ENCODE results near the gene SLC41A3.

DNA sequence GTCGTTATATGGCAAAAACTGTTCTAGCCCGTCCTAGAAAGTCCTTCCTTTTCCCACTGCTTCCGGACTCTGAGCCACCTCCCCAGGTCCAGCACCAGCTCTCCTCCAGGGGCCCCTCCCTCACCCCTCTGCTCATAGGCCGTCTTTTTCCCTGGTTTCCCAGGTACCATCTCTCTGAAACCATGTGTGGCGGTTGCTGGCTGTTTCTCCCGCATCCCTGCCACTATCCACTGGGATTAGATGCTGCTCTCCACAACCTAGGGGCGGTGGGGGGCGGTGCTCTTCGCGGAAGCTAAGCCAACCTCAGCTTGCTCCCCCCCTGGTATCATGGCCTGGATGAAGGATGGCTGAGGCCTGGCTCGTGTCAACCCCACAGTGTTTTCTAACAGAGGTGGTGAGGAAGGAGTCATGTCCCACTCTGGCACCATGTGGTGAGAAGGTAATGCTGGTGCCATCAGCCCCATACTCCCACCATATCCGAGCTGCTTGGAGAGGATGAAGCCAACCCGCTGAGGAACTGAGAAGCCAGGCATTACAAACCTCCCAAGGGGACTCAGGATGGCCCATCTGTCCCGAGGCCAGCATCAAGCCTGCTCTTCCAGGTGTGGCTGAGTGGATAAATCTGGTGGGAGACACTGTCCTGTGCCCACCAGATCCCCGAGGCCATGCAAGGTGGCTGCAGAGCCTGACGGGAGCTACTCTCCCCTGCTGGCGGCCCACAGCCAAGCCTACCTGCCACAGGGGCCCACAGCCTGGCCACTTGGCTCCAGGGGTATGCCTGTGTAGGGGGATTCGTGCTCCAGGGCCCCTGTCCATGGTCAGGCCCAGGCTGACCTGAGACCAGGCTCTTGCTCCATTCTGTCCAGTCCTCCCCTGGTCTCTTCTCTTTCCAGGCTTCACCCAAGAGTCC lies 27.9 kb upstream of the SLC41A3 start:
- TF ChIP-seq, protein P1, sequence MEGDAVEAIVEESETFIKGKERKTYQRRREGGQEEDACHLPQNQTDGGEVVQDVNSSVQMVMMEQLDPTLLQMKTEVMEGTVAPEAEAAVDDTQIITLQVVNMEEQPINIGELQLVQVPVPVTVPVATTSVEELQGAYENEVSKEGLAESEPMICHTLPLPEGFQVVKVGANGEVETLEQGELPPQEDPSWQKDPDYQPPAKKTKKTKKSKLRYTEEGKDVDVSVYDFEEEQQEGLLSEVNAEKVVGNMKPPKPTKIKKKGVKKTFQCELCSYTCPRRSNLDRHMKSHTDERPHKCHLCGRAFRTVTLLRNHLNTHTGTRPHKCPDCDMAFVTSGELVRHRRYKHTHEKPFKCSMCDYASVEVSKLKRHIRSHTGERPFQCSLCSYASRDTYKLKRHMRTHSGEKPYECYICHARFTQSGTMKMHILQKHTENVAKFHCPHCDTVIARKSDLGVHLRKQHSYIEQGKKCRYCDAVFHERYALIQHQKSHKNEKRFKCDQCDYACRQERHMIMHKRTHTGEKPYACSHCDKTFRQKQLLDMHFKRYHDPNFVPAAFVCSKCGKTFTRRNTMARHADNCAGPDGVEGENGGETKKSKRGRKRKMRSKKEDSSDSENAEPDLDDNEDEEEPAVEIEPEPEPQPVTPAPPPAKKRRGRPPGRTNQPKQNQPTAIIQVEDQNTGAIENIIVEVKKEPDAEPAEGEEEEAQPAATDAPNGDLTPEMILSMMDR (IDR thresholded peaks at IDR 0.05), result no peak
- no peak for TF ChIP-seq POLR2A (IDR thresholded peaks at IDR 0.05)

Data from adrenal gland (tissue), 5 donors.